ENCODE results near the gene SYT3.

SYT3 gene

DNA sequence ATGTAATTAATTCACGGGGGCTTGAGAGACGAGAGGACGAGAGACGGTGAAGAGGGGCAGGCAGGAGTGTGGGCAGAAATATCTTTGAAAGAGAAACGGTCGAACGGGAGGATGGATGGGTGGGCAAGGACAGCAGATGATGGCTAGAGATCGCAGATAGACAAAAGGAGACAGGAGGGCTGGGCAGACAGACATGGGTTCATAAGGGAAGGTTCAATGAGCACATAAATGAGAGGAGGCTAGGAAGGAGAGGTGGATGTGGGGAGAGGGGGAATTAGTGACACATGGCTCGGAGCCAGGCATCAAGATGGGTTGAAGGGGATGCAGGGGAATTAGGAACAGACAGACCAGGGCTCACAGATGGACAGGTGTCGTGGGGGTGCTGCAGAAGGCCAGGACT, 1.1 kb downstream of the SYT3 start:
- no peak for DNase-seq
- TF ChIP-seq CTCF (IDR thresholded peaks at IDR 0.05; ENCODE audit: low read depth, low read length) = no peak
- Histone ChIP-seq H3K9me3 (ENCODE audit: severe bottlenecking) (peaks cover 3% of the 10 kb centered on the region), H3K27me3 (ENCODE audit: insufficient read depth, low read depth, severe bottlenecking) (peaks cover 4% of the 10 kb centered on the region), H3K27ac (no peak overlapping the region), H3K4me3 (ENCODE audit: low read depth, low read length) (peak overlapping the region; percentile 92), H3K36me3 (no peaks in the 10 kb centered on the region)

DNA sequence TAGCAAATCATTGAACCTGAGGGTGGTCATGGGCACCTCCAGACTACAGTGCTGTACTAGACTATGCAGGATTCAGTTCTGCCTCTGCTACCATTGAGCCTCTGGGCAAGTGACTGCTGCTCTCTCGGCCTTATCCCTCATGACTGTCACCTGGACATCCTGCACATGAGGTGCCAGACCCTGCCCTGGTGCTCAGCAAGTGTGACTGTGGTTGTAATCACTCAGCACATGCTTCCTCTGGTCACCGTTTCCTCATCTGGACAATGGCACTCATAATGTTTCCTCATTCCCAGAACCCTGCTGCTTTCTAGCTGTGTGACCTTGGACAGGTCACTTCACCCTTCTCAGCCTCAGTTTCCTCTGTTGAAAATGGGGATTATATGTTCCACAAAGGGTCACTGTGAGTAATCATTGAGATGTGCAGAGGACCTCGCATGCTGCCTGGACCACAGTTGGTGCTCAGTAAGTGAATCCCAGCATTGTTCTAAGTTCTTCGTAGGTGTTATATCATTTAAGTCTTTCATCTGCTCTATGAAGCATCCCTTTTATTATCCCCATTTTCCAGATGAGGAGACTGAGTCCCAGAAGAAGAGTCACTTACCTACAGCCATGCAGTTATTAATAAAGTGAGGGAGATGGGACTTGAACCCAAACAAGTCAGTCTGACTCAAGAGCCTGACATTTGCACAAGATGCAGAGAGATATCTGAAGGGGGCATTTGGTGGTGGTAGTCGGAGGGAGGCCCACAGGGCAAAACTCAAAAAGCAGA, 3.2 kb downstream of the SYT3 start:
- no peaks in the 10 kb centered on the region for H3K27me3 ChIP-seq (ENCODE audit: insufficient read depth, low read depth, severe bottlenecking)
- DNase-seq = no peak
- no peak overlapping the region for H3K27ac ChIP-seq
- no peaks in the 10 kb centered on the region for H3K36me3 ChIP-seq
- TF ChIP-seq CTCF (IDR thresholded peaks at IDR 0.05; ENCODE audit: low read depth, low read length) = no peak
- H3K4me3 ChIP-seq (ENCODE audit: low read depth, low read length) = no peak overlapping the region
- H3K9me3 ChIP-seq (ENCODE audit: severe bottlenecking) = peaks cover 3% of the 10 kb centered on the region

- peaks cover 3% of the 10 kb centered on the region for H3K9me3 ChIP-seq (ENCODE audit: severe bottlenecking)
- no peak for DNase-seq
- no peaks in the 10 kb centered on the region for H3K27me3 ChIP-seq (ENCODE audit: insufficient read depth, low read depth, severe bottlenecking)
- no peaks in the 10 kb centered on the region for H3K36me3 ChIP-seq
- no peak overlapping the region for H3K27ac ChIP-seq
- TF ChIP-seq CTCF (IDR thresholded peaks at IDR 0.05; ENCODE audit: low read depth, low read length) = no peak
- no peak overlapping the region for H3K4me3 ChIP-seq (ENCODE audit: low read depth, low read length)
These were observed 5.7 kb downstream of the SYT3 start for GRCh38 chr19:50633973-50634372.

GRCh38 chr19:50633359-50633758, 6.3 kb downstream of the SYT3 start:
- no peaks in the 10 kb centered on the region for H3K27me3 ChIP-seq (ENCODE audit: insufficient read depth, low read depth, severe bottlenecking)
- no peak for DNase-seq
- H3K9me3 ChIP-seq (ENCODE audit: severe bottlenecking) = peaks cover 3% of the 10 kb centered on the region
- no peak for TF ChIP-seq CTCF (IDR thresholded peaks at IDR 0.05; ENCODE audit: low read depth, low read length)
- no peak overlapping the region for H3K27ac ChIP-seq
- no peak overlapping the region for H3K4me3 ChIP-seq (ENCODE audit: low read depth, low read length)
- no peaks in the 10 kb centered on the region for H3K36me3 ChIP-seq

- Histone ChIP-seq H3K4me3 (ENCODE audit: low read depth, low read length) (no peak overlapping the region), H3K36me3 (no peaks in the 10 kb centered on the region), H3K27ac (no peak overlapping the region), H3K27me3 (ENCODE audit: insufficient read depth, low read depth, severe bottlenecking) (no peaks in the 10 kb centered on the region), H3K9me3 (ENCODE audit: severe bottlenecking) (peaks cover 3% of the 10 kb centered on the region)
- peak; percentile 36; the same call in 1 of the 2 replicates for TF ChIP-seq CTCF (IDR thresholded peaks at IDR 0.05; ENCODE audit: low read depth, low read length)
- no peak for DNase-seq
These were observed 7.4 kb downstream of the SYT3 start for GRCh38 chr19:50632151-50632835.

Measured in WERI-Rb-1 (cell line).